GM10266 (cell line): Measurements from ENCODE around the gene SEPTIN5.
"Not testable (repeated sequence)": the region's sequence is repeated elsewhere in the genome, so short reads cannot be mapped to it uniquely, and the experiment has no call there.

Source experiments
- DNase-seq: peaks from one replicate; pipeline ENCODE4 v3.0.0; 2012; ENCODE audit errors: extremely low spot score
- TF ChIP-seq, protein P1 (sequence below): IDR thresholded peaks from 2 replicates; pipeline ENCODE4 v1.5.1; 2012; ENCODE audit warnings: mild to moderate bottlenecking, low read depth; ENCODE audit not compliant: control insufficient read depth, insufficient read depth; ENCODE audit errors: missing control alignments

The SEPTIN5 gene

DNA sequence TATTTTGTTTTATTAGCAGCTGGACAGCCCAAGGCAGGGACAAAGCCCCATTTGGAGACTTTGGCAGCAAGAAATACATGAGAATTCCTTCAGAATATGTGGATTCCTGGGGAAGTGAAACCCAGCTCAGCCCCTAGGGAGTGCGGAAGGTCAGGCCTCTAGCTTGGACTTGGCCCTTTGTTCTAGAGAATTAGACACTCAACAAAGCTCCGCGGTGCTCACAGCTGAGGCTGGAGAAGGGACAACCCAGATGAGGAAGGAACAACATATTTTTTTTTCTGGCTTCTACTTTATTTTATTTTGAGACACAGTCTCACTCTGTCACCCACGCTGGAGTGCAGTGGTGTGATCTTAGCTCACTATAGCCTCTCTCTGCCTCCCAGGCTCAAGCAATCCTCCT is 44.7 kb upstream of the SEPTIN5 start:
- TF ChIP-seq, protein P1, sequence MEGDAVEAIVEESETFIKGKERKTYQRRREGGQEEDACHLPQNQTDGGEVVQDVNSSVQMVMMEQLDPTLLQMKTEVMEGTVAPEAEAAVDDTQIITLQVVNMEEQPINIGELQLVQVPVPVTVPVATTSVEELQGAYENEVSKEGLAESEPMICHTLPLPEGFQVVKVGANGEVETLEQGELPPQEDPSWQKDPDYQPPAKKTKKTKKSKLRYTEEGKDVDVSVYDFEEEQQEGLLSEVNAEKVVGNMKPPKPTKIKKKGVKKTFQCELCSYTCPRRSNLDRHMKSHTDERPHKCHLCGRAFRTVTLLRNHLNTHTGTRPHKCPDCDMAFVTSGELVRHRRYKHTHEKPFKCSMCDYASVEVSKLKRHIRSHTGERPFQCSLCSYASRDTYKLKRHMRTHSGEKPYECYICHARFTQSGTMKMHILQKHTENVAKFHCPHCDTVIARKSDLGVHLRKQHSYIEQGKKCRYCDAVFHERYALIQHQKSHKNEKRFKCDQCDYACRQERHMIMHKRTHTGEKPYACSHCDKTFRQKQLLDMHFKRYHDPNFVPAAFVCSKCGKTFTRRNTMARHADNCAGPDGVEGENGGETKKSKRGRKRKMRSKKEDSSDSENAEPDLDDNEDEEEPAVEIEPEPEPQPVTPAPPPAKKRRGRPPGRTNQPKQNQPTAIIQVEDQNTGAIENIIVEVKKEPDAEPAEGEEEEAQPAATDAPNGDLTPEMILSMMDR: no peak
- no peak for DNase-seq

DNA sequence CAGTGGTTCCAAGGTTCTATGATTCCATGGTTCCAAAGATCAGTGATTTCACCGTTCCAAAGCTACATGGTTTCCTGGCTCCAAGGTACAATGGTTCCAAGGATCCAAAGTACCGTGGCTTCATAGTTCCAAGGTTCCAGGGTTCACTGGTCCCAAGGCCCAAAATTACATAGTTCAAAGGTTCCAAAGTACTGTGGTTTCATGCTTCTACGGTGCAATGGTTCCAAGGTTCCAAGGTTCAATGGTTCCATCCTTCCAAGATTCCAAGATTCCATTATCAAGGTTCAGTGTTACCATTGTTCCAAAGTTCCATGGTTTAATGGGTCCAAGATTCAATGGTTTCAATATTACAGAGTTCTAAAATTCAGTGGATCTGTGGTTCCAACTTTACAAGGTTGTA is 43.0 kb upstream of the SEPTIN5 start:
- DNase-seq: no peak
- TF ChIP-seq, protein P1: no peak

GRCh38 chr22:19672054-19672776 is 42.1 kb upstream of the SEPTIN5 start:
- no peak for DNase-seq
- TF ChIP-seq, protein P1: no peak

GRCh38 chr22:19673660-19674059 is 40.6 kb upstream of the SEPTIN5 start:
- TF ChIP-seq, protein P1: no peak
- no peak for DNase-seq

DNA sequence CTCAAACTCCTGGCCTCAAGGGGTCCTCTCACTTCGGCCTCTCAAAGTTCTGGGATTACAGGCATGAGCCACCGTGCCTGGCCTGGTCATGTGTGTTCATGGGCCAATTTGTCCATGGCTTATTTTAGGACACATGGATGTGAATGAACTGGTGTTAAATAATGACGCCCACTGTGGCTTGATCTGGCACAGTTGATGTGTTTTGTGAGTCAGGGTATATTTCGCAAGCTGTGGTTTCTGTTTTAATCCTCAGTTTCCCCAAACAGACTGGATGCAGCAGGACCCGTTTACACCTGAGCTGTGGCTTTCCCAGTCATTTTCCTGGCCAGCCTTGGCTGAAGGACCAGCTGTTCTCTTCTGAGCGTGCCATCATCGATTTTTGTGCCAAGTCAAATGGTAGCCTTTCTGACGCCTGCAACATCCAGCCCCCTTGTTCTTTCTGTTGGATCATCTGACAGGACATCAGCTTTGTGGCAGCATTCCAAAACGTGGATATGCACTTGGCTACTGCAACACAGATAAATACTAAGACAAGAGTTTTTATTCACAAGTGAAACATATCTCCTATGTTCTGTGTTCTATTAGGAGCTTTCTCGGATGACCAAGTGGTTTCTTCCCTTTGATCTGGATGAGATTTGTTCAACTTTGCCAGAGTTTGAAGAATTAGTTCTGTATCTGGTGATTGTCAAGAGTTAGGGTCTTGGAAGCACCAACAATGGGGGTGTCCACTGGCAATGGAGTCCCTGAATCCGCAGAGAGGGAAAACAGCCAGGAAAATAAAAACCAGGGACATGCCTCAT is 40.0 kb upstream of the SEPTIN5 start:
- TF ChIP-seq, protein P1: no peak
- no peak for DNase-seq

- no peak for DNase-seq
- TF ChIP-seq, protein P1: no peak
These were observed 39.4 kb upstream of the SEPTIN5 start for GRCh38 chr22:19674929-19675253.

GRCh38 chr22:19675428-19675827 is 38.9 kb upstream of the SEPTIN5 start:
- no peak for DNase-seq
- TF ChIP-seq, protein P1: no peak

- not testable (repeated sequence) for DNase-seq
These were observed 37.9 kb upstream of the SEPTIN5 start for GRCh38 chr22:19676437-19676836.
